ENCODE results near the gene N4BP2L2.
A peak's percentile ranks its signal among the peaks of the same experiment; 100 is the strongest.

- TF ChIP-seq, protein P1, sequence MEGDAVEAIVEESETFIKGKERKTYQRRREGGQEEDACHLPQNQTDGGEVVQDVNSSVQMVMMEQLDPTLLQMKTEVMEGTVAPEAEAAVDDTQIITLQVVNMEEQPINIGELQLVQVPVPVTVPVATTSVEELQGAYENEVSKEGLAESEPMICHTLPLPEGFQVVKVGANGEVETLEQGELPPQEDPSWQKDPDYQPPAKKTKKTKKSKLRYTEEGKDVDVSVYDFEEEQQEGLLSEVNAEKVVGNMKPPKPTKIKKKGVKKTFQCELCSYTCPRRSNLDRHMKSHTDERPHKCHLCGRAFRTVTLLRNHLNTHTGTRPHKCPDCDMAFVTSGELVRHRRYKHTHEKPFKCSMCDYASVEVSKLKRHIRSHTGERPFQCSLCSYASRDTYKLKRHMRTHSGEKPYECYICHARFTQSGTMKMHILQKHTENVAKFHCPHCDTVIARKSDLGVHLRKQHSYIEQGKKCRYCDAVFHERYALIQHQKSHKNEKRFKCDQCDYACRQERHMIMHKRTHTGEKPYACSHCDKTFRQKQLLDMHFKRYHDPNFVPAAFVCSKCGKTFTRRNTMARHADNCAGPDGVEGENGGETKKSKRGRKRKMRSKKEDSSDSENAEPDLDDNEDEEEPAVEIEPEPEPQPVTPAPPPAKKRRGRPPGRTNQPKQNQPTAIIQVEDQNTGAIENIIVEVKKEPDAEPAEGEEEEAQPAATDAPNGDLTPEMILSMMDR (IDR thresholded peaks at IDR 0.05), result no peak
- TF ChIP-seq POLR2AphosphoS5 (IDR thresholded peaks at IDR 0.05), result peak in 2 of 3 donors; percentile 48 to 60
- no peak for TF ChIP-seq POLR2A (IDR thresholded peaks at IDR 0.05)
Measured at GRCh38 chr13:32409561-32410421, 128.8 kb downstream of the N4BP2L2 start.

Measured in breast epithelium (tissue), 3 donors.